H9 (cell line): ENCODE results near the gene NDUFA6. TPM values are rescaled to one million over a fixed set of nuclear protein-coding genes. Genes with fewer than 3 reads are reported as not detected.

ENCODE experiments used
- DNase-seq: peaks from one replicate; pipeline ENCODE4 v3.0.0-alpha.2; 2017
- H2AFZ ChIP-seq: one replicate; pipeline ENCODE4 v1.6.1; 2013; ENCODE audit warnings: mild to moderate bottlenecking, low read length, control low read depth, moderate library complexity
- H2AK5ac ChIP-seq: 2 replicates; pipeline ENCODE4 v1.6.1; 2013; ENCODE audit warnings: low read length, control low read depth, mixed read lengths; ENCODE audit not compliant: insufficient read length
- H2BK120ac ChIP-seq: one replicate; pipeline ENCODE4 v1.6.1; 2013; ENCODE audit warnings: low read depth, mild to moderate bottlenecking, low read length, control low read depth, inconsistent platforms; ENCODE audit not compliant: poor library complexity, severe bottlenecking
- H2BK12ac ChIP-seq: 2 replicates; pipeline ENCODE4 v1.6.1; 2013; ENCODE audit warnings: low read length, control low read depth, mixed read lengths, low read depth; ENCODE audit not compliant: insufficient read length
- H2BK15ac ChIP-seq: 2 replicates; pipeline ENCODE4 v1.6.1; 2013; ENCODE audit warnings: low read depth, low read length, control low read depth
- H2BK20ac ChIP-seq: one replicate; pipeline ENCODE4 v1.6.1; 2013; ENCODE audit warnings: low read depth, mild to moderate bottlenecking, low read length, control low read depth, inconsistent platforms; ENCODE audit not compliant: poor library complexity, severe bottlenecking
- H2BK5ac ChIP-seq: 2 replicates; pipeline ENCODE4 v1.6.1; 2013; ENCODE audit warnings: low read length, control low read depth, mixed read lengths; ENCODE audit not compliant: insufficient read length
- H3K14ac ChIP-seq: 2 replicates; pipeline ENCODE4 v1.6.1; 2013; ENCODE audit warnings: low read length, control low read depth; ENCODE audit not compliant: insufficient read depth
- H3K18ac ChIP-seq: 2 replicates; pipeline ENCODE4 v1.6.1; 2013; ENCODE audit warnings: low read depth, mild to moderate bottlenecking, mixed read lengths, low read length, control low read depth; ENCODE audit not compliant: insufficient read length
- H3K23ac ChIP-seq: 2 replicates; pipeline ENCODE4 v1.6.1; 2013; ENCODE audit warnings: low read length, control low read depth, mixed read lengths, low read depth; ENCODE audit not compliant: insufficient read length
- H3K23me2 ChIP-seq: 2 replicates; pipeline ENCODE4 v1.6.1; 2013; ENCODE audit warnings: low read depth, mild to moderate bottlenecking, mixed read lengths, low read length, control low read depth; ENCODE audit not compliant: insufficient read length, poor library complexity, severe bottlenecking
- H3K27ac ChIP-seq: 2 replicates; pipeline ENCODE4 v1.5.1; 2013; ENCODE audit warnings: low read length, control low read depth, mixed read lengths, low read depth; ENCODE audit not compliant: insufficient read length
- H3K27me3 ChIP-seq: 2 replicates; pipeline ENCODE4 v1.6.1; 2013; ENCODE audit warnings: low read length, control low read depth, inconsistent platforms; ENCODE audit not compliant: insufficient read depth
- H3K4ac ChIP-seq: 2 replicates; pipeline ENCODE4 v1.6.1; 2013; ENCODE audit warnings: low read depth, mild to moderate bottlenecking, control low read depth, inconsistent platforms, low read length, moderate library complexity
- H3K4me1 ChIP-seq: 2 replicates; pipeline ENCODE4 v1.6.1; 2013; ENCODE audit warnings: low read length, control low read depth, inconsistent platforms; ENCODE audit not compliant: insufficient read depth
- H3K4me2 ChIP-seq: 2 replicates; pipeline ENCODE4 v1.6.1; 2013; ENCODE audit warnings: low read length, control low read depth, mixed read lengths; ENCODE audit not compliant: insufficient read length, insufficient read depth
- H3K56ac ChIP-seq: 2 replicates; pipeline ENCODE4 v1.6.1; 2013; ENCODE audit warnings: low read depth, mild to moderate bottlenecking, mixed read lengths, low read length, control low read depth; ENCODE audit not compliant: insufficient read length
- H3K79me1 ChIP-seq: 2 replicates; pipeline ENCODE4 v1.6.1; 2013; ENCODE audit warnings: low read depth, mild to moderate bottlenecking, moderate library complexity, low read length, control low read depth, inconsistent platforms; ENCODE audit not compliant: insufficient read depth, poor library complexity, severe bottlenecking
- H3K79me2 ChIP-seq: 2 replicates; pipeline ENCODE4 v1.6.1; 2013; ENCODE audit warnings: low read length, control low read depth, inconsistent platforms; ENCODE audit not compliant: insufficient read depth
- H3K9ac ChIP-seq: 2 replicates; pipeline ENCODE4 v1.6.1; 2013; ENCODE audit warnings: low read length, control low read depth, mixed read lengths; ENCODE audit not compliant: insufficient read length; ENCODE audit errors: extremely low read depth
- H3K9me3 ChIP-seq: one replicate; pipeline ENCODE4 v1.6.1; 2013; ENCODE audit warnings: low read depth, low read length, inconsistent platforms; ENCODE audit not compliant: control insufficient read depth
- H3T11ph ChIP-seq: one replicate; pipeline ENCODE4 v1.6.1; 2013; ENCODE audit warnings: mild to moderate bottlenecking, low read length, control low read depth, inconsistent platforms
- H4K20me1 ChIP-seq: one replicate; pipeline ENCODE4 v1.6.1; 2013; ENCODE audit not compliant: control insufficient read depth, insufficient read length, insufficient read depth
- H4K5ac ChIP-seq: 2 replicates; pipeline ENCODE4 v1.6.1; 2013; ENCODE audit warnings: low read depth, mild to moderate bottlenecking, mixed read lengths, low read length, control low read depth; ENCODE audit not compliant: insufficient read length
- H4K8ac ChIP-seq: replicated peaks from 2 replicates; pipeline ENCODE4 v1.6.1; 2013; ENCODE audit warnings: low read length, control low read depth, mixed read lengths, low read depth; ENCODE audit not compliant: insufficient read length
- H4K91ac ChIP-seq: 2 replicates; pipeline ENCODE4 v1.6.1; 2013; ENCODE audit warnings: low read depth, mild to moderate bottlenecking, moderate library complexity, mixed read lengths, low read length, control low read depth; ENCODE audit not compliant: insufficient read length
- H3K27ac Mint-ChIP-seq, 3 experiments: 2 replicates in 2 of 3; 3 replicates in 1 of 3; pipeline ENCODE4 v1.8.0; 2020 to 2021; ENCODE audit warnings: mixed read lengths in 3 of 3, mild to moderate bottlenecking in 1 of 3, moderate library complexity in 1 of 3
- H3K27me3 Mint-ChIP-seq: 2 replicates; pipeline ENCODE4 v1.8.0; 2021; ENCODE audit warnings: low read depth, mild to moderate bottlenecking, moderate library complexity, mixed read lengths
- H3K36me3 Mint-ChIP-seq, 3 experiments: 2 replicates in 2 of 3; 3 replicates in 1 of 3; pipeline ENCODE4 v1.8.0; 2020 to 2021; ENCODE audit warnings: low read depth in 3 of 3, mixed read lengths in 3 of 3; ENCODE audit not compliant: insufficient read depth in 1 of 3
- H3K4me1 Mint-ChIP-seq, 2 experiments: 2 replicates each; pipeline ENCODE4 v1.8.0; 2020; ENCODE audit warnings: mixed read lengths in 2 of 2
- H3K4me3 Mint-ChIP-seq, 2 experiments: 2 replicates in 1 of 2; 3 replicates in 1 of 2; pipeline ENCODE4 v1.8.0; 2020 to 2021; ENCODE audit warnings: mild to moderate bottlenecking in 2 of 2, mixed read lengths in 2 of 2, moderate library complexity in 1 of 2
- H3K9me3 Mint-ChIP-seq, 2 experiments: 2 replicates in 1 of 2; 3 replicates in 1 of 2; pipeline ENCODE4 v1.8.0; 2020; ENCODE audit warnings: mild to moderate bottlenecking in 2 of 2, mixed read lengths in 2 of 2, moderate library complexity in 1 of 2
- total RNA-seq: library from RNA; stranded (reverse); gene quantifications from 2 replicates; pipeline ENCODE4 v1.2.1, GENCODE V29; 2021
- TF ChIP-seq, protein P1 (sequence below): fragments of 200-600 bp; sonication (generic); conservative IDR thresholded peaks from 3 replicates; pipeline ENCODE4 v1.8.0; 2021; ENCODE audit warnings: antibody characterized with exemption, mild to moderate bottlenecking

The NDUFA6 gene
- total RNA-seq, 1 experiment from 2014 or later = 91.7 TPM

DNA sequence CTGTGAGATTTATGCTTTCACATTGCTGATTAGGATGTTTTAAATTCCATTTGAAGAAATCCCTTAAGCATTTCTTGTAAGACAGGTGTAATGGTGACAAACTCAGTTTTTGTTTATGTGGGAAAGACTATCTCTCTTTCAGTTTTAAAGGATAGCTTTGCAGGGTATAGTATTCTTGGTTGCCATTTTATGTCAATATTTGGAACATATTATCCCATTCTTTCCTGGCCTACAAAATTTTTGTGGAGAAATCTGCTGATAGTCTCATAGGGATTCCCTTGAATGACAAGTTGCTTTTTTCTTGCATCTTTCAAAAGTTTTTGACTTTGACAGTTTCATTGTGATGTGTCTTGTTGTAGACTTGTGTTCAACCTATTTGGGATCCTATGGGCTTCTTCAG lies 48.8 kb downstream of the NDUFA6 start:
- H3K9me3 ChIP-seq = no peaks in the 10 kb centered on the region
- no peak overlapping the region for H3K23ac ChIP-seq
- no peaks in the 10 kb centered on the region for H3K23me2 ChIP-seq
- Mint-ChIP-seq H3K4me1 (no peaks in the 10 kb centered on the region), H3K4me3 (no peak overlapping the region), H3K36me3 (peaks cover 0 to 2% (median 0%) of the 10 kb centered on the region in 3 experiments; a peak in 1 of 7 replicates), H3K27me3 (peaks cover 29% of the 10 kb centered on the region), H3K9me3 (peaks cover 14 to 21% of the 10 kb centered on the region in 2 experiments), H3K27ac (no peak overlapping the region)
- H2BK15ac ChIP-seq = no peak overlapping the region
- H3K27me3 ChIP-seq = no peaks in the 10 kb centered on the region
- no peaks in the 10 kb centered on the region for H3K79me2 ChIP-seq
- H3K9ac ChIP-seq = no peak overlapping the region
- no peaks in the 10 kb centered on the region for H3K4me1 ChIP-seq
- H3K56ac ChIP-seq = no peak overlapping the region
- TF ChIP-seq, protein P1, sequence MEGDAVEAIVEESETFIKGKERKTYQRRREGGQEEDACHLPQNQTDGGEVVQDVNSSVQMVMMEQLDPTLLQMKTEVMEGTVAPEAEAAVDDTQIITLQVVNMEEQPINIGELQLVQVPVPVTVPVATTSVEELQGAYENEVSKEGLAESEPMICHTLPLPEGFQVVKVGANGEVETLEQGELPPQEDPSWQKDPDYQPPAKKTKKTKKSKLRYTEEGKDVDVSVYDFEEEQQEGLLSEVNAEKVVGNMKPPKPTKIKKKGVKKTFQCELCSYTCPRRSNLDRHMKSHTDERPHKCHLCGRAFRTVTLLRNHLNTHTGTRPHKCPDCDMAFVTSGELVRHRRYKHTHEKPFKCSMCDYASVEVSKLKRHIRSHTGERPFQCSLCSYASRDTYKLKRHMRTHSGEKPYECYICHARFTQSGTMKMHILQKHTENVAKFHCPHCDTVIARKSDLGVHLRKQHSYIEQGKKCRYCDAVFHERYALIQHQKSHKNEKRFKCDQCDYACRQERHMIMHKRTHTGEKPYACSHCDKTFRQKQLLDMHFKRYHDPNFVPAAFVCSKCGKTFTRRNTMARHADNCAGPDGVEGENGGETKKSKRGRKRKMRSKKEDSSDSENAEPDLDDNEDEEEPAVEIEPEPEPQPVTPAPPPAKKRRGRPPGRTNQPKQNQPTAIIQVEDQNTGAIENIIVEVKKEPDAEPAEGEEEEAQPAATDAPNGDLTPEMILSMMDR = no peak
- no peak overlapping the region for H2BK20ac ChIP-seq
- no peak overlapping the region for H2AK5ac ChIP-seq
- no peak for DNase-seq
- no peaks in the 10 kb centered on the region for H3K79me1 ChIP-seq
- no peak overlapping the region for H3K4me2 ChIP-seq
- no peak overlapping the region for H3K18ac ChIP-seq
- no peak overlapping the region for H4K91ac ChIP-seq
- H2BK120ac ChIP-seq = no peak overlapping the region
- no peak overlapping the region for H3K27ac ChIP-seq
- no peaks in the 10 kb centered on the region for H4K20me1 ChIP-seq
- no peak overlapping the region for H4K5ac ChIP-seq
- H3K14ac ChIP-seq = no peak overlapping the region
- no peak overlapping the region for H2AFZ ChIP-seq
- no peak overlapping the region for H2BK5ac ChIP-seq
- H3T11ph ChIP-seq = no peak overlapping the region
- no peak overlapping the region for H4K8ac ChIP-seq
- H3K4ac ChIP-seq = no peak overlapping the region
- no peak overlapping the region for H2BK12ac ChIP-seq
